Panc1 (cell line): ENCODE results near the gene ULK3. TPM values are rescaled to one million over a fixed set of nuclear protein-coding genes. Genes with fewer than 3 reads are reported as not detected.

ENCODE experiments used
- ATAC-seq: fragments of 200-7000 bp; cut with Tn5 transposase; 2 replicates; pipeline ENCODE4 v1.9.1; 2020; ENCODE audit warnings: mild to moderate bottlenecking, moderate library complexity
- BruUV-seq: library from RNA; stranded (reverse); fragments of 400-500 nt; replicated peaks from 2 replicates; lab custom pipeline; 2021; lab: Mats Ljungman, UMichigan
- CTCF ChIA-PET: fragments of 300-600 bp; sonication (Branson Sonifier 250); formaldehyde crosslinking; loops from one replicate; lab custom pipeline; 2022; ENCODE audit warnings: antibody characterized with exemption; lab: Charles Lee
- POLR2A ChIA-PET: fragments of 300-600 bp; sonication (Branson Sonifier 250); formaldehyde crosslinking; loops from one replicate; lab custom pipeline; 2022; ENCODE audit warnings: antibody characterized with exemption; lab: Charles Lee
- DNase-seq: peaks from one replicate; pipeline ENCODE4 v3.0.0-alpha.2; 2010; ENCODE audit warnings: low read depth, low spot score
- H3K27ac ChIP-seq: 2 replicates; pipeline ENCODE4 v1.5.1; 2011; ENCODE audit warnings: mild to moderate bottlenecking, low read length, inconsistent platforms
- H3K27me3 ChIP-seq: fragments of 200-500 bp; sonication (Bioruptor generic); 2 replicates; pipeline ENCODE4 v1.6.0; 2014; ENCODE audit warnings: low read length, inconsistent platforms; ENCODE audit not compliant: control insufficient read depth, insufficient read depth
- H3K36me3 ChIP-seq: fragments of 200-500 bp; sonication (Bioruptor generic); 2 replicates; pipeline ENCODE4 v1.5.1; 2014; ENCODE audit warnings: inconsistent platforms, mild to moderate bottlenecking, low read length, moderate library complexity; ENCODE audit not compliant: control insufficient read depth, insufficient read depth
- H3K4me1 ChIP-seq: 2 replicates; pipeline ENCODE4 v1.5.1; 2011; ENCODE audit warnings: inconsistent platforms, mild to moderate bottlenecking, low read length, moderate library complexity; ENCODE audit not compliant: control insufficient read depth, insufficient read depth
- H3K4me3 ChIP-seq, 2 experiments: 2 replicates each; pipeline ENCODE4 v1.5.1; 2011 to 2012; ENCODE audit warnings: low read depth in 2 of 2, low read length in 2 of 2, mild to moderate bottlenecking in 2 of 2, inconsistent platforms in 1 of 2, moderate library complexity in 1 of 2
- H3K9me3 ChIP-seq: fragments of 200-500 bp; sonication (Bioruptor generic); 2 replicates; pipeline ENCODE4 v1.5.1; 2014; ENCODE audit warnings: low read depth, mild to moderate bottlenecking, inconsistent platforms, low read length, moderate library complexity; ENCODE audit not compliant: control insufficient read depth, insufficient read depth
- POLR2AphosphoS5 ChIP-seq: IDR thresholded peaks from 2 replicates; pipeline ENCODE4 v1.6.1; 2012; ENCODE audit warnings: mild to moderate bottlenecking, low read depth, low read length, moderate library complexity
- REST ChIP-seq, 2 experiments: IDR thresholded peaks; 2 replicates each; pipeline ENCODE4 v1.6.1; 2011 to 2012; ENCODE audit warnings: low read depth in 2 of 2, control low read depth in 1 of 2, low read length in 1 of 2, mild to moderate bottlenecking in 1 of 2, moderate library complexity in 1 of 2; ENCODE audit not compliant: insufficient read depth in 1 of 2
- SIN3A ChIP-seq: IDR thresholded peaks from 2 replicates; pipeline ENCODE4 v1.6.1; 2012; ENCODE audit warnings: low read depth, mild to moderate bottlenecking, low read length, moderate library complexity, borderline replicate concordance; ENCODE audit not compliant: insufficient read depth
- TCF7L2 ChIP-seq: IDR thresholded peaks from 2 replicates; pipeline ENCODE4 v1.6.1; 2011; ENCODE audit warnings: mild to moderate bottlenecking, low read depth, low read length, inconsistent platforms
- in situ Hi-C: cut with HindIII; loops from 2 replicates; pipeline ENCODE4 v1.10.0; 2016; ENCODE audit warnings: low sequenced_read_pairs, low pct_unique_long_range_greater_than_20kb
- intact Hi-C: fragments of 100-400 bp; cut with micrococcal nuclease; formaldehyde crosslinking; loops from one replicate; pipeline ENCODE4 v1.10.0; 2022; ENCODE audit not compliant: unreplicated experiment
- total RNA-seq: library from RNA; stranded (reverse); gene quantifications from one replicate; pipeline ENCODE4 v1.2.1, GENCODE V29; 2021; ENCODE audit not compliant: unreplicated experiment
- TF ChIP-seq, protein P1 (sequence below): fragments of 450-650 bp; IDR thresholded peaks from 2 replicates; pipeline ENCODE4 v1.5.1; 2017; ENCODE audit warnings: mild to moderate bottlenecking

ULK3 gene
- total RNA-seq, 1 experiment from 2014 or later: 73.3 TPM

DNA sequence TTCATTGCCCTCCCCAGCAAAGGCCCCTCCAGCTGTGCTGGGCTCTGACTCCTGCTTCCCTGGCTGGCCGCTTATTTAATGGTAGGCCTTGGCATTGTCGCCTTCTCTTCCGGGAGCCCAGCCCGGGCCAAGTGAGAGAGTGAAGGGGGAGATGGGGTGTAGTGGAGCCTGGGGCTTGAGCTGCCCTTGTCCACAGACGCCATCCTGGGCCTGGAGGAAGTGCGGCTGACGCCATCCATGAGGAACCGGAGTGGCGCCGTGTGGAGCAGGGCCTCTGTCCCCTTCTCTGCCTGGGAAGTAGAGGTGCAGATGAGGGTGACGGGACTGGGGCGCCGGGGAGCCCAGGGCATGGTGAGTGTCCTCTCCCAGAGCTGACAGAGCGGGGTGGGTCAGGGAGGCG is 27.0 kb downstream of the ULK3 start:
- POLR2A ChIA-PET: no interaction called here
- Histone ChIP-seq H3K27ac (no peak overlapping the region), H3K27me3 (no peaks in the 10 kb centered on the region), H3K36me3 (no peaks in the 10 kb centered on the region), H3K9me3 (no peaks in the 10 kb centered on the region), H3K4me3 (no peak overlapping the region), H3K4me1 (peaks cover 4% of the 10 kb centered on the region; the same call in 1 of the 2 replicates)
- no peak for TF ChIP-seq REST (IDR thresholded peaks at IDR 0.05; ENCODE audit: insufficient read depth in 1 of 2, low read depth in 2 of 2, low read length in 1 of 2)
- TF ChIP-seq SIN3A: no peak
- TF ChIP-seq, protein P1, sequence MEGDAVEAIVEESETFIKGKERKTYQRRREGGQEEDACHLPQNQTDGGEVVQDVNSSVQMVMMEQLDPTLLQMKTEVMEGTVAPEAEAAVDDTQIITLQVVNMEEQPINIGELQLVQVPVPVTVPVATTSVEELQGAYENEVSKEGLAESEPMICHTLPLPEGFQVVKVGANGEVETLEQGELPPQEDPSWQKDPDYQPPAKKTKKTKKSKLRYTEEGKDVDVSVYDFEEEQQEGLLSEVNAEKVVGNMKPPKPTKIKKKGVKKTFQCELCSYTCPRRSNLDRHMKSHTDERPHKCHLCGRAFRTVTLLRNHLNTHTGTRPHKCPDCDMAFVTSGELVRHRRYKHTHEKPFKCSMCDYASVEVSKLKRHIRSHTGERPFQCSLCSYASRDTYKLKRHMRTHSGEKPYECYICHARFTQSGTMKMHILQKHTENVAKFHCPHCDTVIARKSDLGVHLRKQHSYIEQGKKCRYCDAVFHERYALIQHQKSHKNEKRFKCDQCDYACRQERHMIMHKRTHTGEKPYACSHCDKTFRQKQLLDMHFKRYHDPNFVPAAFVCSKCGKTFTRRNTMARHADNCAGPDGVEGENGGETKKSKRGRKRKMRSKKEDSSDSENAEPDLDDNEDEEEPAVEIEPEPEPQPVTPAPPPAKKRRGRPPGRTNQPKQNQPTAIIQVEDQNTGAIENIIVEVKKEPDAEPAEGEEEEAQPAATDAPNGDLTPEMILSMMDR: no peak
- TF ChIP-seq TCF7L2: no peak
- in situ Hi-C loops: no loop called here
- intact Hi-C loops: no loop called here
- no peak for DNase-seq
- BruUV-seq: no TSS peak
- no peak for ATAC-seq
- CTCF ChIA-PET: no interaction called here

- Histone ChIP-seq H3K36me3 (no peaks in the 10 kb centered on the region), H3K27me3 (no peaks in the 10 kb centered on the region), H3K4me1 (peaks cover 4% of the 10 kb centered on the region; the same call in 1 of the 2 replicates), H3K4me3 (no peak overlapping the region), H3K9me3 (no peaks in the 10 kb centered on the region), H3K27ac (no peak overlapping the region)
- TF ChIP-seq REST (IDR thresholded peaks at IDR 0.05; ENCODE audit: insufficient read depth in 1 of 2, low read depth in 2 of 2, low read length in 1 of 2): no peak
- TF ChIP-seq, protein P1: no peak
- TF ChIP-seq POLR2AphosphoS5: no peak
- no peak for TF ChIP-seq SIN3A
- no peak for TF ChIP-seq TCF7L2
- BruUV-seq: no TSS peak
- CTCF ChIA-PET: interaction anchor here (0.6 kb wide), 1 partner anchor 44 kb away, joined by 3 read pairs; no protein-coding TSS in a partner anchor
- intact Hi-C loops: no loop called here
- ATAC-seq: no peak
- in situ Hi-C loops: no loop called here
- no peak for DNase-seq
- POLR2A ChIA-PET: no interaction called here
Observed at GRCh38 chr15:74815121-74815934, 27.6 kb downstream of the ULK3 start.
